ENCODE data around the gene TRNT1. TPM values are rescaled to one million over a fixed set of nuclear protein-coding genes. Genes with fewer than 3 reads are reported as not detected.
A peak's percentile ranks its signal among the peaks of the same experiment; 100 is the strongest.

TRNT1 gene
- total RNA-seq (2014; rRNA removed; shearing (Covaris generic); ENCODE audit: low replicate concordance) = 10.4 and 16.6 TPM in 2 replicates

DNA sequence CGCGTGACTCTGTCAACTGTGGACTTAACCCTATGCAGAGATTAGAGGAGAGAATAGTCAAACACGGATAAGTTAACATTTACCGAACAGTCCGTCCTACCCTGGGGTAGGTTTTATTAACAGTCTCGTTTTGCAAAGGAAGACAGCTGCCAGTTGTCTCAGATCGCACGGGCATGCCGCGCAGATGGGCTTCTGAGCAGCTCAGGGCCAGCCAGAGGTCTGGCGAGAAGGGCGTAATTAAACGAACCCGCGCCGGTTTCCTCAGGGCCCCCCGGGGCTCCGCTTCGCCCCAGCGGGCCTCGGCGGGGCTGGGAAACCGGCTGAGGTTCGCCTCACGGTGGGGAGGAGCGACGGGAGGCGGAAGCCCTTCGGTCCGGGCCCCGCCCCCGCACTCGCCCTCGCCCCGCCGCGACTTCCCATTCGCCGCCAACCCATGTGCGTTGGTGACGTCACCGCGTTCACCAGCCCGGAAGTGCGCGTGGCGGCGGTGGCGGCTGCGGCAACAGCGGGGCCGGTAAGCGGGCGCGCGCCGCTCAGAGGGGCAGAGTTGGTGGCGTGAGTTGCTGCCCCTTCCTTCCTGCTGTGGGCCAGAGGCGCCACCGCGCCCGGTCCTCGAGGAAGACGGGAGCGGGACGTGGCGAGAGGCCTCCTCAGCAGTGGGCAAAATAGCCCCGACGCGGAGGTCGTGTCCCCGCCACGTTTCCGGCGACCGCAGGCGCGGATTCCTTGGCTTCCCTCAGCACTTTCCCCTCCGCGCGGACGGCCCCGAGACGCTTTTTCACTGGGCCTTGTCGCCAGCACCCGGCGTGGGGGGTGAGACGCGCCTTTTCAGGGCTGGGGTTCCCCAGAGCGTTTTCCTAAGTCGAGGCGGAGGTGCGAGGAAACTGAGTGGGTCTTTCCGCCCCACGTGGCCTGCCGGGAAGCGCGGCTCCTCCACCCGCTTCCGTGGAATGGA is at the start of gene TRNT1:
Gene TRNT1, plus strand, starts transcription at position 464 of the 955 bp plus-strand sequence. CDS start 2,101 bp downstream, outside the sequence.
- peak; percentile 84 for DNase-seq (ENCODE audit: low read depth)
- in situ Hi-C loops (cut with HindIII; ENCODE audit: low pct_unique_long_range_greater_than_20kb, low sequenced_read_pairs) = no loop called here

DNA sequence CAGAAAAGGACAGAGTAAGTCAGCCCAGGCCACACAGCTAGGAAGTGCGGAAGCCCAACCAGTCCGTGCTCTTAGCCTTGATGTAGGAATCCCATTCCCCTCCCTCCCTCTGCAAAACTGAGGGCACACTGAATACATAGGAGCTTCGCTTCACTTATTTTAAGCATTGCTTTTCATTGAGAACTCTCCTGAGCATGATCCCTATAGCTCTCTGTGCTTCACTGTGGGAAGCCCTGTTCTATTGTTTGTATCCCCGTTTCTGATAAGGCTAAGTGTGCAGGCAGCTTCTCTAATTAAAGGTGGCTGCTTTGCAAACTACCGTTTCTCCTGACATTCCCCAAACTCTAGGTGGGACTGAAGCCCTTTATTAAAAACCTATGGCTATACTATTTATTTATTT is 46.4 kb upstream of the TRNT1 start:
- no peak for DNase-seq (ENCODE audit: low read depth)
- in situ Hi-C loops (cut with HindIII; ENCODE audit: low pct_unique_long_range_greater_than_20kb, low sequenced_read_pairs) = no loop called here

DNA sequence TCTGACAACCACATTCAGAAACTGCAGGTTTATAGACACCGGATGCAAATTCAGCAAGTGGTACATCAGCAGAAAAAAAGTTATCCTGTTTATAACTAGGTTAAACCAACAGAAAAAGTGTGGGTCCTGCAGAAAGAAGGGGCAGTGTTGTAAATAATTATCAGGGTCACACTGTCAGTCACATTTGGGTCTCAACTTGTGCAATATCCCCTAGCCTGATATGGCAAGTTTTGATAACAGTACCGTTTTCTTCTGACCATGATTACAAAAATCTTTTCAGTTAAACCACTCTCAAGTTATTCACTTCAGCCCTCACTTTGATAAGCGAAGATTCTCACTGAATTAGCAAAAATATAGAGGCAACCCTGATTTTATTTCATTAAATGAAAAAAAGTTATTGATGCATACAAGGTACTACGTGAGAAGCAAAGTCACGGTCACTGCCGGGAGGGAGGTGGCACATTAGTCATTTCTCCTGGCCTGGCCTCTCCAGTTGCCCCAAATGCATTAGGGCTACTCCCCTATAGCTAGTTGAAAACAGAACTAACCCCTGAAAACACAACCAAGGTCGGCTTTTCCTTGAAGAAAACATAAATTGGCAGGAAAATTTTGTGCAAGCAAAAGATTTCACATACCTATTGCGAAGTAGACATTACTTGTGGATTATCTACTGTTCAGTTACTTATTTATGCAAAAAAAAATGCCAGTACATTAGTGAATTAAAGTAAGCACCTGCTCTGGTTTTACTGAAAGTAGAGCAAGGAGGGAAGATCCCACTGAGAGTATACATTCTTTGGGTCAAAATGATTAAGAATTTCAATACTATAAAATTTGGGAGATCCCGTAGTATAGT is 45.1 kb upstream of the TRNT1 start:
- in situ Hi-C loops (cut with HindIII; ENCODE audit: low pct_unique_long_range_greater_than_20kb, low sequenced_read_pairs) = no loop called here
- no peak for DNase-seq (ENCODE audit: low read depth)

DNA sequence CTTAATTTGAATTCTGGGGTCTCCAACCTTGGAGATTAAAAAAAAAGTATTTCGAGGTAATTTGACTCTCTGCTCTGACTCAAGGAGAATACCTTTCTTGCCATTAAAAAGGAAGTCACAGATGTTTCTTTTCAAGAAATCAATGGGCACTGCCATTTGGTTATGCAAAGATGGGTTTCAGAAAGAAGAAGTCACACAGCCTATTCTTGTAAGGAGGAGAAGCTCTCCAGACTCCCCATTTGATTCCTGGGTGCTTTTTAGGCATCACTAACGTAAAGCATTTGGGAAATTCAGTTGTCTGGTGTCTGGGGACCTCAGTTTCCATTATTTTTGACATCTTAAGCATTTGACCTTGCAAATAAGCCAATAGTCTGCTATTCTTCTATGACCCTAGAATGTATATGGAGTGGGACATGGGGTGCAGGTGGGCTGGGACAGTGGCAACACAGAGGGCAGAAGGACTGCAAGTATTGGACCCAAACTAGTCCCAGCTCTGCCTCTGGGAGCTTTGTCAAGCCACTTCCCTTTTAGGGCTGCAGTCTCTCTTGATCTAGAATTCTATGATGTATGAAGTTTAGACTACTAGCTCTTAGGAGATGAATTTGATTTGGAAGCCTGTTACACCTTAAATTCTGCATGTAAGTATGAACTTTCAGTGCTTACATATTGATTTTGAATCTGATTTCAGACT is 44.4 kb upstream of the TRNT1 start:
- no peak for DNase-seq (ENCODE audit: low read depth)
- in situ Hi-C loops (cut with HindIII; ENCODE audit: low pct_unique_long_range_greater_than_20kb, low sequenced_read_pairs) = no loop called here

DNA sequence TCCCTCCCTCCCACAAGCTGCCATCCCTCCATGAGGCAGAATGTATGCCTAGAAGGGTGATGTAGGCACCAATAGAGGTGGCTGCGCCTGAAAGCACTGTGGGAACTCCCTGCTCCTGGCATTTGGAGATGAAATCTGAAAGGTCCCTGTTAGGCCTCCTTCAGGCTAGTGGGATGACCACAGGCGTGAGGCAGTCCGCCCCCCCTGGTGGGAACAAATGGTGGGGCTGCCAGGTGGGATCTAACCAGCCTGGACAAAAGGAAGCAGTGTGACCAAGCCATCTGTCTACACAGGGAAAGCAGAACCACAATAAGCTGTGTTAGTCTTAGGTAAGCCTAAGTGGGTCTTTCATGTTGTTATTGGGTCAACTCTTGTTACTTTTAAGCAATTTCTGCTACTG is 41.9 kb upstream of the TRNT1 start:
- in situ Hi-C loops (cut with HindIII; ENCODE audit: low pct_unique_long_range_greater_than_20kb, low sequenced_read_pairs) = no loop called here
- DNase-seq (ENCODE audit: low read depth) = no peak

DNA sequence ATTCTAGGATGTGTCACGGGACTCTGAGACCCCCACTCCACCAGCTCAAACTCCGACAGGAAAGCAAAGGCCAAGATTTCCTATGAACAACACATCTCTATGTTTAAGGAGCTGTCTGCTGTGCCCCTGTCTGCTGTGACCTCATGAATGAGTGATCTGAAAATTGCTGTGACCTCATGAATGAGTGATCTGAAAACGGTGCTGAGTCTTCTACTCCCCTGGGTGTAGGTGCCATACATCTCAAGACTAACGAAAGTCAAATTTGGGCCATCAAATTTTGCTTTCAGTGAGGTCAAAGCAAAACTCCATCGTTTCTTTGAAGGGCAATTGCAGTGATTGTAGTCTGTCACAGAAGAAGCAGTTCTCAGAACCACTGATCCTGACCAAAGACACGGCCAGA is 41.0 kb upstream of the TRNT1 start:
- DNase-seq (ENCODE audit: low read depth) = no peak
- in situ Hi-C loops (cut with HindIII; ENCODE audit: low pct_unique_long_range_greater_than_20kb, low sequenced_read_pairs) = no loop called here

DNA sequence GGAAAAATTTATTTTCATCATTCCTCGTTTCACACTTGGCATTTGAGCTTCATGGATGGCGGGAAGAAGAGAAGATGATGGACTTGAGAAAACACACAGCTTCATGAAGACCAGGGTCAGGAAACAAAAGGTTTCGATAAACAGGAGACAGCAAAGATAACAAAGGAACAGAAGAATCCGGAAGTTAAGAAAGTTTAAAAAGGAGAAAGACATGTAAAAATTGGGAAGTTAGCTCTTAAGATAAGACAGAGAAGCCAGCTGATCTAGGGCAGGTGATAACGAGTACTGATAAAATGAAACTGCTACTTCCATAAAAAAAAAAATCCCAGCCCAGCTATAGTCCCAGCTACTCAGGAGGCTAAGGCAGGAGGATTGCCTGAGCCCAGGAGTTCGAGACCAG is 40.5 kb upstream of the TRNT1 start:
- no peak for DNase-seq (ENCODE audit: low read depth)
- in situ Hi-C loops (cut with HindIII; ENCODE audit: low pct_unique_long_range_greater_than_20kb, low sequenced_read_pairs) = no loop called here

DNA sequence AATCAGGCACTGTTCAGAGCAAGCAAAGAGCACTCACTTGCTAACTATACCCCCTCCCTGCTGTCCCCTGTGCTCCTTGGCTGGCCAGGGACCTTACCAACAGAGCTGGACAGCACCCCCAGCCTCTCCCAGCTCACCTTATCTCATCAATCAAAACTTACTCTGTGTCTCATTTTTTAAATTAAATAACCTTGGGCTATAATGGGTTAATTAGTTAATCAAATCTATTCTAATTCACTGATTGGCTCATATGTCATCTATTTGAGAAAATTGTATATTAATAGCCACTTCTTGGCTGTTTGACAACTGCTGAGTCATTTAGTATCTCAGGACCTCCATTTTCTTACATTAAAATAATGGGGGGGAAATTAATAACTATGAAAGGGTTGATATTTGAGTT is 39.5 kb upstream of the TRNT1 start:
- DNase-seq (ENCODE audit: low read depth) = no peak
- in situ Hi-C loops (cut with HindIII; ENCODE audit: low pct_unique_long_range_greater_than_20kb, low sequenced_read_pairs) = no loop called here

DNA sequence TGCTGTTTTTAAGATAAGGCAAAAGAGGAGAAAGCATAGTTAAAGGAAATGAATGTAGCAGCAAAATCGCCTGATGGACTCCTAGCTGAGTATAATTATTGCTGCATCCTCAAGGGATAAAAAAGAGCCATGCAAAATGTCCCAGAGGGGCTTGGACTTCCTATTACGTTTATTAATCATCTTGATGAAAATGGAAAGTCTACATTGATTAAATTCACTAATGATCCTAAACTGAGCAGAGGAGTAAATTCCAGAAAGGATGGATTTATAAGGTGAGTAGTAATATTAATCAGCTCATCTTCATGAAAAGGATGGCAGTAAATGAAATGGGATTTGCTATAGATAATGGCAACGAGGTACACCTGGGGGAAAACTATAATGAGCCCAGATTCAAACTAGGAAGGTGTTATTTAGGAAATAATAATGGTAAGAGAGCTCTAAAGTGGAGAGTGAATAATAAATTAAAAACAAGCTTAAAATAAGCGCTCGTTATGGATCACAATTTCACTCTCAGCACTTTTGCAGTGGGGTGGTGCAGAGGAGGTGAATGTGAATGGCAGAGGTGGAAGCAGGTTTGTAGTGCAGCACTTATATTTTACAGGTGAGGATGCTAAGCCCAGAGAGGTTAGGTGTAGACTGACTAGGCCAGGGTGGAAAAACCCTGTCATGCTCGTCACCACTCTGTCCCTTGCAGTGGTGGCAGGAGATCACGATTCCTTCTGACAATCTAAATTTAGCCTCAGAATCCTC is 38.8 kb upstream of the TRNT1 start:
- in situ Hi-C loops (cut with HindIII; ENCODE audit: low pct_unique_long_range_greater_than_20kb, low sequenced_read_pairs) = no loop called here
- DNase-seq (ENCODE audit: low read depth) = no peak

DNA sequence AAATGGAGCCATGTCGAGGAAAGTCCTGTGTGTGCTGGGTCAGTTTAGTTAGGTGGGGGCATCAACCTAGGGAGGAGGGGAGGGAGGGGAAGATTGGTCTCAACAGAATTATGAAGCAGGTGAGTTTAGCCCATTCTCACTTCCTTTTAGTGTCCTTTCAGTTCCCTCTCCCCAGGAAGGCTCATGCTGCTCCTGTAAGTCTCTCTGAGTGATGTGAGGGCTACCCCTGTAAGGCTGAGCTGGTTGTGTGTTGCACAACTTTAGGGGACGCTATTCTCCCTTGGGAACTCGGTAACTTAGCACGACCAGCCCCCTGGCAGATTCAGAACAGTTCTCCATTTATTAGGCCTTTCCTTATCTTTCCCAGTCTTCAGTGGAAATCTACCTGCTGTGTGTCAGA is 37.7 kb upstream of the TRNT1 start:
- DNase-seq (ENCODE audit: low read depth) = no peak
- in situ Hi-C loops (cut with HindIII; ENCODE audit: low pct_unique_long_range_greater_than_20kb, low sequenced_read_pairs) = no loop called here

DNA sequence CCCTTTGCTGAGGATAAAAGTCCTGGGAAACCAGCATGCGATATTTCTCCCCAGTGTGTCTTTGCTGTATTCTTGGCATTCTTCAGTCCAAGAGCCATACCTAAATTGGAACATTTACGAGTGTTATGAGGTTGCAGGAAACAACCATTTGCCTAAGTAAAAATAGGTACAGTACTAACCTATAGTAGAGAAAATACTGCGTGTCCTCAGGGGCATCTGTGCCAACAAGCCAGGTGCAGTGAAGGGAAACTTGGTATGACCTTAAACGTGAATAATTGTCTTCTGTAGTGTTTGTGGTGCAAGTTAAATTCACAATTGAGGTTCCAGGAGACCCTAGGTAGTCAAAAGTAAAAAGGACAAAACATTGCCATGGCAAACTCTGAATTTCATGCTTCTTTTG is 28.8 kb upstream of the TRNT1 start:
- in situ Hi-C loops (cut with HindIII; ENCODE audit: low pct_unique_long_range_greater_than_20kb, low sequenced_read_pairs) = no loop called here
- no peak for DNase-seq (ENCODE audit: low read depth)

DNA sequence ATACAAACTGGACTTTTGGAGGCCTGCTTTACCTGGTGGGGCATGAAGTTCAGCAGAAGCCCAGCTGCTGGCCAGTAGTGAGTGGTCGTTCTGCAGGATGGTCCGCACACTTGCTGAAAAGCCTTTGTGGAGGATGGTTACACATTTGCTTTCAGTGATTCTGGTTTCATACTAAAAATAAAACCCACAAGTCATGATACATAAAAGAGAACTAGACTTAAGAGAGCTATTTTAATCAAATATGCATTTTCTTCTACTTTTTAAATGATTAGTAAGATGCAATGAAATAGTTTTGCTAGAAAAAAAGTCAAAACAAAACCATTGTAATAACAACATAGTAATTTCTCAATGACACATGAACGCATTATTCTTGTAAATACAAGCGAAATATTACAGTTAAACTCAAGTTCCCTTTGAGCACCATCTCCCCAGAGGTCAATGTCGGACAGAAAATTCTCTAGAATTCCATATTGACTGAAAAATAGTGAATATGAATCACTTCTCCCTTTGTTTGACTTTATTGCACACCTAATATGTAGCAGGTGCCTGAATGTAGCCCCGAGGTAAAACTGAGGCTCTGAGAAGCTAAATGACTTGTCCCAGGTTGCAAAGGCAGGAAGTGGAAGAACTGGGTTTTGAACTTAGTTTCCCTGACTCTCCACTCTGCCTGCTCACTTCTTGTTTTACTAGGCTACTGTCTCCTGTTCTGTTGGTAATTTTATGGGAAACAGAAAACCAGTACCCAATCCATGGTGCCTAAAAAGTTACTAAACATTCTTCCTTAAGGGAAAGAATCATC is 24.9 kb upstream of the TRNT1 start:
- in situ Hi-C loops (cut with HindIII; ENCODE audit: low pct_unique_long_range_greater_than_20kb, low sequenced_read_pairs) = no loop called here
- DNase-seq (ENCODE audit: low read depth) = no peak

DNA sequence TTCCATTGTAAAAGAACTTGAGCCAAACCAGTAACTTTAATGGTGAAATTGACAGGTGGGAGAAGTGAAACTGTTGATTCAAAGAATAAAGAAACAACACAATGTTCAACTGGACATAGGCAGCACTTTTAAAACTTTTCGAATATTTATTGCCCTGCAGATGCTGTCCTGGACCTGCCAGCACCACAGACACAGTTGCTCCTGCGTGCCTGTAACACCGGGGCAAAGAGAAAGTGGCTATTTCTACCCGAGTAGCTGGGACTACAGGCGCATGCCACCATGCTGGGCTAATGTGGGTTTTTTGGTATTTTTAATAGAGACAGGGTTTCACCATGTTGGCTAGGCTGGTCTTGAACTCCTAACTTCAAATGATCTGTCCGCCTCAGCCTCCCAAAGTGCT is 24.0 kb upstream of the TRNT1 start:
- in situ Hi-C loops (cut with HindIII; ENCODE audit: low pct_unique_long_range_greater_than_20kb, low sequenced_read_pairs) = no loop called here
- DNase-seq (ENCODE audit: low read depth) = no peak

DNA sequence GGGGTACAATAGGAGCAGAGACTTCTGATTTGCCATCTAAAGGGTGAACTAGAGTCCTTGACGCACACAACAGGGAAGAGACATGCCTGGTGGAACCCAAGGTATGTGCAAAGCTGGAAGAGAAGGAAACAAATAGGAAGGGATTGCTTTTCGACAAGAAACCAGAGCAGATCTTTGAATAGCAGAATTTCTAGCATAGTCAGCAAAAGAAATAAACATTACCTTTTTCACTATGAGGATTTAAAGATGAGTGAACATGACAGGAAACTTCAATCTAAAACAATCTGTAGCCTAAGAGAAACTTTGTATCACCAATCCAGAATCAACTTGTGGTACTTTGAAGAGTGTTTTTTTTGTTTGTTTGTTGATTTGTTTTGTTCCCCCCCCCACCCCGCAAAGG is 21.5 kb upstream of the TRNT1 start:
- in situ Hi-C loops (cut with HindIII; ENCODE audit: low pct_unique_long_range_greater_than_20kb, low sequenced_read_pairs) = no loop called here
- no peak for DNase-seq (ENCODE audit: low read depth)

DNA sequence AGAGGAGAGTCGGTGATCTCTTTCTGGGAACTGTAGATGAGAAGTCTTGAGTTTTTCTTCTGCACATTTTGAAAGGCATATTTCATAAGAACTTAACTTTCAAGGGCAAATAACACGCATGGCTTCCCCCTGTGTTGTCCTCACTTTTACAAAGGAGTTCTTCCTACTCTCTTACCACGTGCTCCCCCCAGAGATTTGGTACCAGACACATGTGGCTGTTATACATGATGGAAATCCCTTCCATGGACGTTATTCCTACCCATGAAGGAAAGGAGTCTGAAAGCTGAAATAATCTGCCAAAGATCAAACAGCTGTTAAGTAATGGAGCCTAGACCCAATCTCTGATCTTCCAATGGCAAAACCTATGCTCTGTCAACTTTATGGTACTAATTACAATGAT is 20.9 kb upstream of the TRNT1 start:
- DNase-seq (ENCODE audit: low read depth) = no peak
- in situ Hi-C loops (cut with HindIII; ENCODE audit: low pct_unique_long_range_greater_than_20kb, low sequenced_read_pairs) = no loop called here

DNA sequence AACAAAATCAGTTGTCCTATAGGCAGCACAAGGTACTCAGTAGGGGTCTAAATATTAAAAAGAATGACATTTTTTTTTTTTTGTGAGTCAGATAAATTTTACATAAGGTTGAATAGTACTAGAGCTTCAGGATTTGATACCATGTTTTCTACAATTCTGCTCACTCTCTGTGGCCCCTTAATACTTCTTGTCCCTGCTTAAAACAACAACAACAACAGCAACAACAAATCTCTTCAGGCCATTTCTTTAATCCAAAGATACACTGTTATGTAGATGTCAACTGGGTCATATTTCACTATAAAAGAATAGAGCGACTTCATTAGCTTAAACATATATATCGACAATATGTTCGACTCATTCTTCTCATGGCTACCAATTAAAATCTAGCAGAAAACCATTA is 19.6 kb upstream of the TRNT1 start:
- in situ Hi-C loops (cut with HindIII; ENCODE audit: low pct_unique_long_range_greater_than_20kb, low sequenced_read_pairs) = no loop called here
- no peak for DNase-seq (ENCODE audit: low read depth)

DNA sequence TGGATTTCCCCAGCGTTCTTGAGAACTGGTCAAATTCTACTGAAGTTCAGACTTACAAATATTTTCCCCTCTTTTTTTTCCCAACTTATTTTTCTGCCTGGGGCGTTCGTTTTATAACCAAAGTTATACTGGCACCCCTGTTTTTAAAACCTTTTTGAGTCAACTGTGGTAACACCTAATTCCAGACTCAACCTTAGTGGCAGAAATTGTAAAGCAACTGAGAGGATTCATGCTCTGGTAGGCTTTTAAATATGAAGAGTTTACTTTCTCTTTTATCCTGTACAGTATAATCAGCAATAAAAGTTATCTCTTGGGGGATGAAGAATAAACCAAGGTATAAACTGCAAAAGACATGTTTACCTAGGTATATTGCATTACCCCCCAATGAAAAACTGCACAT is 18.9 kb upstream of the TRNT1 start:
- no peak for DNase-seq (ENCODE audit: low read depth)
- in situ Hi-C loops (cut with HindIII; ENCODE audit: low pct_unique_long_range_greater_than_20kb, low sequenced_read_pairs) = no loop called here
